GM18499 (cell line): Measurements from ENCODE around the gene OR51I2.

Source experiments
- ATAC-seq: cut with Tn5 transposase; IDR thresholded peaks from one replicate; pipeline ENCODE4 v1.9.1; 2021; ENCODE audit warnings: moderate number of reproducible peaks; ENCODE audit not compliant: insufficient read depth, unreplicated experiment

OR51I2 gene

GRCh38 chr11:5504403-5504921 lies 55.3 kb downstream of the OR51I2 start:
- ATAC-seq: no peak

GRCh38 chr11:5505363-5506048 lies 56.4 kb downstream of the OR51I2 start:
- no peak for ATAC-seq
